ENCODE results near the gene AGAP3.

Gene AGAP3

DNA sequence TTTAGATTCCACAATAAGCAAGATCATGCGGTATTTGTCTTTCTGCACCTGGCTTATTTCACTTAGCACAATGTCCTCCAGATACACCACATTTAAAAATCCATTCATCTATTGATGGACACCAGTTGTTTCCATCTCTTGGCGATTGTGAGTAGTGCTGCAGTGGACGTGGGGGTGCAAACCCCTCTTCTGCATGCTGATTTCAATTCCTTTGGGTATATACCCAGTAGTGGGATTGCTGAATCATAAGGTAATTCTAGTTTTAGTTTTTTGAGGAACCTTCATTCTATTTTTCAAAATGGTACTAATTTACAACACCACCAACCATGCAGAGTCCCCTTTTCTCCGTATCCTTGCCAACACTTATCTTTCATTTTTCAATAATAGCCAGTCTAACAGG lies 102.8 kb downstream of the AGAP3 start:
- no peak overlapping the region for H3K27ac ChIP-seq
- TF ChIP-seq, protein P1, sequence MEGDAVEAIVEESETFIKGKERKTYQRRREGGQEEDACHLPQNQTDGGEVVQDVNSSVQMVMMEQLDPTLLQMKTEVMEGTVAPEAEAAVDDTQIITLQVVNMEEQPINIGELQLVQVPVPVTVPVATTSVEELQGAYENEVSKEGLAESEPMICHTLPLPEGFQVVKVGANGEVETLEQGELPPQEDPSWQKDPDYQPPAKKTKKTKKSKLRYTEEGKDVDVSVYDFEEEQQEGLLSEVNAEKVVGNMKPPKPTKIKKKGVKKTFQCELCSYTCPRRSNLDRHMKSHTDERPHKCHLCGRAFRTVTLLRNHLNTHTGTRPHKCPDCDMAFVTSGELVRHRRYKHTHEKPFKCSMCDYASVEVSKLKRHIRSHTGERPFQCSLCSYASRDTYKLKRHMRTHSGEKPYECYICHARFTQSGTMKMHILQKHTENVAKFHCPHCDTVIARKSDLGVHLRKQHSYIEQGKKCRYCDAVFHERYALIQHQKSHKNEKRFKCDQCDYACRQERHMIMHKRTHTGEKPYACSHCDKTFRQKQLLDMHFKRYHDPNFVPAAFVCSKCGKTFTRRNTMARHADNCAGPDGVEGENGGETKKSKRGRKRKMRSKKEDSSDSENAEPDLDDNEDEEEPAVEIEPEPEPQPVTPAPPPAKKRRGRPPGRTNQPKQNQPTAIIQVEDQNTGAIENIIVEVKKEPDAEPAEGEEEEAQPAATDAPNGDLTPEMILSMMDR (IDR thresholded peaks at IDR 0.05) = no peak
- peaks cover 7% of the 10 kb centered on the region for H3K27me3 ChIP-seq
- H3K4me3 ChIP-seq (ENCODE audit: low read depth in 1 of 2, low read length in 1 of 2) = no peak overlapping the region
- H3K4me1 ChIP-seq (ENCODE audit: control insufficient read depth in 1 of 2, insufficient read depth in 1 of 2, low read depth in 1 of 2, low read length in 1 of 2) = no peaks in the 10 kb centered on the region
- no peaks in the 10 kb centered on the region for H3K9me3 ChIP-seq
- no peaks in the 10 kb centered on the region for H3K36me3 ChIP-seq

DNA sequence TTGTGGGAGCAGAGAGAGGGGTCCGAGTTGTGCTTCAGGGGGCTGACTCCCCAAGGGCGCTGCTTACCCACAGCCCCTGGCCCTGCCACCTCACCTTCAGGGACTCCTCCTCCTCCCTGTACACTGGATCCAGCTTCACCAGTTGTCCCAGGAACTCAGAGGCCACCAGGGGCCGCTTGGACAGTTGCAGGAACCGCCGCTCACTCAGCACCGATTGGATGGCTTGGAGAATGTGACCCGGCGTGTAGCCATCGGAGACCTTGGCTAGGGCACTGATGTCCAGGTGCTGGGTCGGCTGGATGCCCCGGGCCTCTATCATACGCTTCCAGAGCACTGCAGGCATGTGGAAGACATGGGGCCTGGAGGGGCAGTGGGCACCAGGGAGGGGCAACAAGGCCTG lies 105.3 kb downstream of the AGAP3 start:
- Histone ChIP-seq H3K36me3 (no peaks in the 10 kb centered on the region), H3K27me3 (peaks cover 27% of the 10 kb centered on the region), H3K27ac (no peak overlapping the region), H3K9me3 (no peaks in the 10 kb centered on the region), H3K4me1 (ENCODE audit: control insufficient read depth in 1 of 2, insufficient read depth in 1 of 2, low read depth in 1 of 2, low read length in 1 of 2) (no peaks in the 10 kb centered on the region), H3K4me3 (ENCODE audit: low read depth in 1 of 2, low read length in 1 of 2) (no peak overlapping the region)
- TF ChIP-seq, protein P1 (IDR thresholded peaks at IDR 0.05) = no peak

DNA sequence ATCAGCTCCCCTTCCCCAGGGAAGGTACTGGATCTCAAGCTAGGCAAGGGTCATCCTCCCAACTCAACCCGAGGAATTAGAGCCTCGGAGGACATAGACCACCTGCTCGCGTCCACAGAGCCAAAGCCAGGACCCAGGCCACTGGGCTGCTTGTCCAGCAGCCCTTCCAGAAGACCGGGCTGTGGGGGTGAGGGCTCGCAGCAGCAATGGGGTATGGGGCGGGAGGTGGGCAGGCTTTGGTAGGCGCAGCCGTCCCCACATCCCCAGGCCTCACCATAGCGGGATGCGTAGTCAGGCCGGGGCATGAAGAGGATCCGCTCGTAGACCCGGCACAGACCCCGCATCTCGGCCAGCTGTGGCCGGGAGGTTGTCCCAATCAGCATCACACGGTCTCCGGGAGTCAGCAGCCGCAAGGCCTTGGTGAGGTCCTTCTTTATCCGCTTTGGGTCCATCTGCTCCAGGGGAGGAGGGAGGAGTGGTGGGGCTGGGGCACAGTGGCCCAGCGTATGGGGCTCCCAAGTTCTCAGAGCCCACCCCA lies 105.8 kb downstream of the AGAP3 start:
- Histone ChIP-seq H3K4me3 (ENCODE audit: low read depth in 1 of 2, low read length in 1 of 2) (no peak overlapping the region), H3K27me3 (peaks cover 31% of the 10 kb centered on the region), H3K4me1 (ENCODE audit: control insufficient read depth in 1 of 2, insufficient read depth in 1 of 2, low read depth in 1 of 2, low read length in 1 of 2) (no peaks in the 10 kb centered on the region), H3K9me3 (no peaks in the 10 kb centered on the region), H3K27ac (no peak overlapping the region), H3K36me3 (no peaks in the 10 kb centered on the region)
- TF ChIP-seq, protein P1 (IDR thresholded peaks at IDR 0.05) = no peak

DNA sequence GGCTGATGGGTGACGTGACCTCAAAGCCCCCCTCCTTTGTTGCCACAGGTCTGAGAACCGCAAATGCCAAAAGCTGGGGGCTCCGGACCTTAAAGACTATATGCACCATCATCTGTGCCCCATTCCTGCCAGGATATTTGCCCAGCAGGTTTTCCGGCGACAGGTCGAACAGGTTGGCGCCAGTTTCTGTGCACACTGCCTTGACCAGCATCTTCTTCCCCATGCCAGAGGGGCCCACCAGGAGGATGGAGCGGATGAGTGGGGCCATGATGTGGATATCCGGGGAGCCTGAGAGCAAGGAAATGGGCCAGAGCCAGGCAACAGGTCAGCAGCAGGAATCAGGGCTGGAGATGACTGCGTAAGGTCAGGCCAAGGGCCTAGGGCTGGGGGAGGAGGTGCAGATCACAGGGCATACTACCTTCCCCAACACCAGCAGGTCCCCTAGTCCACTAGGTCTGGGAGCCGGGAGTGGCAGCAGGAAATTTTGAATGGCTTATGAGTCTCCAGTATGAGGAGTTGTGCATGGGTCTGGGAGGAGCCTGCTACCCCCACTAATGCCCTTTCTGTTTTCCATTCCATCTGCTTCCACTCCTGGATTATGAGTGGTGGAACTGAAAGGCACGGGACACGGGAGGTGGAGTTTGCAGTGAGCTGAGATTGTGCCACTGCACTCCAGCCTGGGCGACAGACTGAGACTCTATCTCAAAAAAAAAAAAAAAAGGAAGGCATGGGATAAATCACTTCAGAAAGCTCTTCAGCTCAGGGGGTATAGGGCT lies 107.1 kb downstream of the AGAP3 start:
- Histone ChIP-seq H3K9me3 (no peaks in the 10 kb centered on the region), H3K27ac (no peak overlapping the region), H3K4me1 (ENCODE audit: control insufficient read depth in 1 of 2, insufficient read depth in 1 of 2, low read depth in 1 of 2, low read length in 1 of 2) (no peaks in the 10 kb centered on the region), H3K27me3 (peaks cover 35% of the 10 kb centered on the region), H3K36me3 (no peaks in the 10 kb centered on the region), H3K4me3 (ENCODE audit: low read depth in 1 of 2, low read length in 1 of 2) (no peak overlapping the region)
- TF ChIP-seq, protein P1 (IDR thresholded peaks at IDR 0.05) = no peak

Measured in neutrophil (primary cell).